ENCODE data around the gene PCDHA13.
"Not testable (repeated sequence)": the region's sequence is repeated elsewhere in the genome, so short reads cannot be mapped to it uniquely, and the experiment has no call there.

PCDHA13 gene

DNA sequence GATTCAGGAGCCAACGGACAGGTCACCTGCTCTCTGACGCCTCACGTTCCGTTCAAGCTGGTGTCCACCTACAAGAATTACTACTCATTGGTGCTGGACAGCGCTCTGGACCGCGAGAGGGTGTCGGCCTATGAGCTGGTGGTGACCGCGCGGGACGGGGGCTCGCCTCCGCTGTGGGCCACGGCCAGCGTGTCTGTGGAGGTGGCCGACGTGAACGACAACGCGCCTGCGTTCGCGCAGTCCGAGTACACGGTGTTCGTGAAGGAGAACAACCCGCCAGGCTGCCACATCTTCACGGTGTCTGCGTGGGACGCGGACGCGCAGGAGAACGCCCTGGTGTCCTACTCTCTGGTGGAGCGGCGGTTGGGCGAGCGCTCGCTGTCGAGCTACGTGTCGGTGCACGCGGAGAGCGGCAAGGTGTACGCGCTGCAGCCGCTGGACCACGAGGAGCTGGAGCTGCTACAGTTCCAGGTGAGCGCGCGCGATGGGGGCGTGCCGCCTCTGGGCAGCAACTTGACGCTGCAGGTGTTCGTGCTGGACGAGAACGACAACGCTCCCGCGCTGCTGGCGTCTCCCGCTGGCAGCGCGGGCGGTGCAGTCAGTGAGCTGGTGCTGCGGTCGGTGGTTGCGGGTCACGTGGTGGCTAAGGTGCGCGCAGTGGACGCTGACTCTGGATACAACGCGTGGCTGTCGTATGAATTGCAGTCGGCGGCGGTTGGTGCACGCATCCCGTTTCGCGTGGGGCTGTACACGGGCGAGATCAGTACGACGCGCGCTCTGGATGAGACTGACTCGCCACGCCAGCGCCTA, 24.5 kb upstream of the PCDHA13 start:
- ATAC-seq (no peak), DNase-seq (no peak)
- H3K36me3 Mint-ChIP-seq (ENCODE audit: low read depth), result peaks cover 2% of the 10 kb centered on the region
- no peak overlapping the region for H3K4me3 Mint-ChIP-seq
- H3K27ac Mint-ChIP-seq, result no peak overlapping the region
- H3K4me1 Mint-ChIP-seq, result no peaks in the 10 kb centered on the region
- H3K27me3 Mint-ChIP-seq, result peaks cover 5% of the 10 kb centered on the region
- H3K9me3 Mint-ChIP-seq, result peaks cover 10% of the 10 kb centered on the region

DNA sequence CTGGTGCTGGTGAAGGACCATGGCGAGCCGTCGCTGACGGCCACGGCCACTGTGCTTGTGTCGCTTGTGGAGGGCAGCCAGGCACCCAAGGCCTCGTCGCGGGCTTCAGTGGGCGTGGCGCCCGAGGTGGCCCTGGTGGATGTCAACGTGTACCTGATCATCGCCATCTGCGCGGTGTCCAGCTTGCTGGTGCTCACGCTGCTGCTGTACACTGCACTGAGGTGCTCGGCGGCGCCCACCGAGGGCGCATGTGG, 24.0 kb upstream of the PCDHA13 start:
- no peak for ATAC-seq
- Mint-ChIP-seq H3K27ac (no peak overlapping the region), H3K36me3 (ENCODE audit: low read depth) (peaks cover 2% of the 10 kb centered on the region), H3K9me3 (peaks cover 10% of the 10 kb centered on the region), H3K4me1 (no peaks in the 10 kb centered on the region), H3K27me3 (peaks cover 5% of the 10 kb centered on the region), H3K4me3 (no peak overlapping the region)
- no peak for DNase-seq

DNA sequence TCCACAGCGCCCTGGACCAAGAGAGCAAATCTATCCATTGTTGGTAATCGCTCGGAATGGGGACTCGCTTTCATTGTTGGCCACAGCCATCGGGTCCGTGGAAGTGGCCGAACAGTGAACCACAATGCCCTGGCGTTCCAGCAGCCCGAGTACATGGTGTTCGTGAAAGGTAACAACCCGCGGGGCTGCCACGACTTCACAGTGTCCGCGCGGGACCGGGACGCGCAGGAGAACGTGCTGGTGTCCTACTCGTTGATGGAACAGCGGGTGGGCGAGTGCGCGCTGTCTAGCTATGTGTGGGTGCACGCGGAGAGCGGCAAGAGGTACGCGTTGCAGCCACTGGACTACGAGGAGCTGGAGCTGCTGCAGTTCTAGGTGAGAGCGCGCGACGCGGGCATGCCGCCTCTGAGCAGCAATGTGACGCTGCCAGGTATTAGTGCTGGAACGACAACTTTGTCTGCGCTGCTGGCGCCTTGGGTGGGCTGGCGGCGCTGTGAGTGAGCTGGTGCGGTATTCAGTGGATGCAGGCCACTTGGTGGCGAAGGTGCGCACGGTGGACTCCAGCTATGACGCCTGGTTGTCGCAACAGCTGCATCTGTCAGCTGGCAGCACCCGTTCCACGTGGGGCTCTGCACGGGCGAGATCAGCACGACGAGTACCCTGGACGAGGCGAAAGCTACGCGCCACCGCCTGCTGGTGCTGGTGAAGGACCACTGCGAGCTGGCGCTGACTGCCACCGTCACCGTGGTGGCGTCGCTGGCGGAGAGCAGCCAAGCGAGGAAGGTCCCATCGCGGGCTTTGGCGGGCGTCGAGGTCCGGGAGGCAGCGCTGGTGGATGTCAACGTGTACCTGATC, 19.3 kb upstream of the PCDHA13 start:
- Mint-ChIP-seq H3K4me3 (no peak overlapping the region), H3K27ac (no peak overlapping the region), H3K4me1 (no peaks in the 10 kb centered on the region), H3K9me3 (peaks cover 4% of the 10 kb centered on the region), H3K27me3 (peaks cover 9% of the 10 kb centered on the region), H3K36me3 (ENCODE audit: low read depth) (peaks cover 2% of the 10 kb centered on the region)
- DNase-seq, result no peak
- no peak for ATAC-seq

DNA sequence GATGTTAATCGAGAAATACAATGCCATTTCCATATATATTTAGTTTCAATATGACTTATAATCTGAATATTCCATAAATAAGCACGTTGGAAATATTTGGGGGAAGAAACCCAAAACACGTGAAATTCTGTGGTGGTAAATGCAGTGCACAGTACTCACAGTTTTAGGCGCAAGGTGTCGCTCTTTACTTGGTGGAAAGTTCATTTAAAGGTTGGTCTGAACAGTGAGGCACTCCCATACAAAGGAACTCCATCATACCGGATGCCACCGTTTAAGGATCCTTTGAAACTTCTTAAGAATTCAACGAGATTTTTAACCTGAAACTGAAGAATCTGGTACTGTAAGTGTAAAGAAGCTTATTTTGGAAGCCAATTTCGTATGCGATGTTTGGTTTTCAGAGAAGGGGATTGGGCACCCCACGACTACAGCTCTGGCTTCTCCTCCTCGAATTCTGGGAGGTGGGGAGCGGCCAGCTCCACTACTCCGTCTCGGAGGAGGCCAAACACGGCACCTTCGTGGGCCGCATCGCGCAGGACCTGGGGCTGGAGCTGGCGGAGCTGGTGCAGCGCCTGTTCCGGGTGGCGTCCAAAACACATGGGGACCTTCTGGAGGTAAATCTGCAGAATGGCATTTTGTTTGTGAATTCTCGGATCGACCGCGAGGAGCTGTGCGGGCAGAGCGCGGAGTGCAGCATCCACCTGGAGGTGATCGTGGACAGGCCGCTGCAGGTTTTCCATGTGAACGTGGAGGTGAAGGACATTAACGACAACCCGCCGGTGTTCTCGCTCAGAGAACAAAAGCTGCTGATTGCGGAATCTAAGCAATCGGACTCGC, 13.0 kb upstream of the PCDHA13 start, which contains the start of gene PCDHA11:
TSS of gene PCDHA11 (plus strand) at position 237 of the 834 bp plus-strand sequence. CDS start at position 384, 147 bp downstream.
- DNase-seq (no peak), ATAC-seq (no peak)
- no peak within 1 kb of the TSS for H3K4me3 Mint-ChIP-seq
- no peaks in the 10 kb centered on the region for H3K4me1 Mint-ChIP-seq
- H3K9me3 Mint-ChIP-seq, result peaks cover 13% of the 10 kb centered on the region
- H3K27me3 Mint-ChIP-seq, result peaks cover 24% of the 10 kb centered on the region
- H3K36me3 Mint-ChIP-seq (ENCODE audit: low read depth), result peaks cover 9% of the 10 kb centered on the region
- H3K27ac Mint-ChIP-seq, result no peak within 1 kb of the TSS

DNA sequence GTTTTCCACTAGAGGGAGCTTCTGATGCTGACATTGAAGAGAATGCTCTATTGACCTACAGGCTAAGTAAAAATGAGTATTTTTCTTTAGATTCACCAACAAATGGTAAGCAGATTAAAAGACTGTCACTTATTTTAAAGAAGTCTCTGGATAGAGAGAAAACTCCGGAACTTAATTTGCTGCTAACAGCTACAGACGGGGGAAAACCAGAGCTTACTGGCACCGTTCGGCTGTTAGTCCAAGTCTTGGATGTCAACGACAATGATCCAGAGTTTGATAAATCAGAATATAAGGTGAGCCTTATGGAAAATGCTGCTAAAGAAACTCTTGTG, 12.4 kb upstream of the PCDHA13 start:
- ATAC-seq, result no peak
- H3K27ac Mint-ChIP-seq, result no peak overlapping the region
- H3K4me1 Mint-ChIP-seq, result no peaks in the 10 kb centered on the region
- peaks cover 30% of the 10 kb centered on the region for H3K27me3 Mint-ChIP-seq
- no peak overlapping the region for H3K4me3 Mint-ChIP-seq
- DNase-seq, result no peak
- peaks cover 18% of the 10 kb centered on the region for H3K9me3 Mint-ChIP-seq
- peaks cover 9% of the 10 kb centered on the region for H3K36me3 Mint-ChIP-seq (ENCODE audit: low read depth)

DNA sequence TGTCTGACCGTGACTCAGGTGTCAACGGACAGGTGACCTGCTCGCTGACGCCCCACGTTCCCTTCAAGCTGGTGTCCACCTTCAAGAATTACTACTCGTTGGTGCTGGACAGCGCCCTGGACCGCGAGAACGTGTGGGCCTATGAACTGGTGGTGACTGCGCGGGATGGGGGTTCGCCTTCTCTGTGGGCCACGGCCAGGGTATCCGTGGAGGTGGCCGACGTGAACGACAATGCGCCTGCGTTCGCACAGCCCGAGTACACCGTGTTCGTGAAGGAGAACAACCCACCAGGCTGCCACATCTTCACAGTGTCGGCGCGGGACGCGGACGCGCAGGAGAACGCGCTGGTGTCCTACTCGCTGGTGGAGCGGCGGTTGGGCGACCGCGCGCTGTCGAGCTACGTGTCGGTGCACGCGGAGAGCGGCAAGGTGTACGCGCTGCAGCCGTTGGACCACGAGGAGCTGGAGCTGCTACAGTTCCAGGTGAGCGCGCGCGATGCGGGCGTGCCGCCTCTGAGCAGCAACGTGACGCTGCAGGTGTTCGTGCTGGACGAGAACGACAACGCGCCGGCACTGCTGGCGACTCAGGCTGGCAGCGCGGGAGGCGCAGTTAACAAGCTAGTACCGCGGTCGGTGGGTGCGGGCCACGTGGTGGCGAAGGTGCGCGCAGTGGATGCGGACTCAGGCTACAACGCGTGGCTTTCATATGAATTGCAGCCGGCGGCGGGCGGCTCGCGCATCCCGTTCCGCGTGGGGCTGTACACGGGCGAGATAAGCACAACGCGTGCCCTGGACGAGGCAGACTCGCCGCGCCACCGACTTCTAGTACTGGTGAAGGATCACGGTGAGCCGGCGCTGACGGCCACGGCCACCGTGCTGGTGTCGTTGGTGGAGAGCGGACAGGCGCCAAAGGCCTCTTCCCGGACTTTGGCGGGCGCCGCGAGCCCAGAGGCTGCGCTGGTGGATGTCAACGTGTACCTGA, 11.4 kb upstream of the PCDHA13 start:
- DNase-seq (no peak), ATAC-seq (no peak)
- Mint-ChIP-seq H3K4me1 (no peaks in the 10 kb centered on the region), H3K27ac (no peak overlapping the region), H3K36me3 (ENCODE audit: low read depth) (peaks cover 13% of the 10 kb centered on the region), H3K9me3 (peaks cover 24% of the 10 kb centered on the region), H3K27me3 (peaks cover 39% of the 10 kb centered on the region), H3K4me3 (no peak overlapping the region)

DNA sequence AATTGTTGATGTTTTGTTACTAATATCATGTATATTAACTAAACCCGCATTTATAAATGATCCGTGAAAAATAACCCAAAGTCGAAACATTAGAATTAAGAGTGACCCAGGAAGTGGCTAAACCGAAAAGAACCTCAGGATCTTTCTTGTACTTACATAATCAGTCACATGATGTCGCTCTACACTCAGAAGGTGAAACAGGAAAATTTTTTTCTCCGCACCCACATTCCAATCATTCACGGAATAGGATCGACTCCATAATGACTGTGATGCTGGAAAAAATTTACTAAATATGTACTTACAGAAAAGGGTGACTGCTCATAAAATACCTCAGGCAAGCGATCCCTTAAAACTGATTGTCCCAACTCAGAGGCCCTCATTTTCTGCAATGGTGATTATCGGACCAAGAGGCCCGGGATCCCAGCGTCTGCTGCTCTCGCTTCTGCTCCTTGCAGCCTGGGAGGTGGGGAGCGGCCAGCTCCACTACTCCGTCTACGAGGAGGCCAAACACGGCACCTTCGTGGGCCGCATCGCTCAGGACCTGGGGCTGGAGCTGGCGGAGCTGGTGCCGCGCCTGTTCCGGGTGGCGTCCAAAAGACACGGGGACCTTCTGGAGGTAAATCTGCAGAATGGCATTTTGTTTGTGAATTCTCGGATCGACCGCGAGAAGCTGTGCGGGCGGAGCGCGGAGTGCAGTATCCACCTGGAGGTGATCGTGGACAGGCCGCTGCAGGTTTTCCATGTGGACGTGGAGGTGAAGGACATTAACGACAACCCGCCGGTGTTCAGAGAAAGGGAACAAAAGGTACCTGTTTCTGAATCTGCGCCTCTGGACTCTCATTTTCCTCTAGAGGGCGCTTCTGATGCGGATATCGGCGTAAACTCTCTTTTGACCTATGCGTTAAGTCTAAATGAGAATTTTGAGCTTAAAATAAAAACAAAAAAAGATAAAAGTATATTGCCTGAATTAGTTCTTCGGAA, 6.5 kb upstream of the PCDHA13 start, which contains the start of gene PCDHA12:
TSS of gene PCDHA12 (plus strand) at position 224 of the 981 bp plus-strand sequence. CDS start at position 389, 165 bp downstream.
- H3K27ac Mint-ChIP-seq, result no peak within 1 kb of the TSS
- H3K36me3 Mint-ChIP-seq (ENCODE audit: low read depth), result peaks cover 15% of the 10 kb centered on the region
- peaks cover 42% of the 10 kb centered on the region for H3K27me3 Mint-ChIP-seq

DNA sequence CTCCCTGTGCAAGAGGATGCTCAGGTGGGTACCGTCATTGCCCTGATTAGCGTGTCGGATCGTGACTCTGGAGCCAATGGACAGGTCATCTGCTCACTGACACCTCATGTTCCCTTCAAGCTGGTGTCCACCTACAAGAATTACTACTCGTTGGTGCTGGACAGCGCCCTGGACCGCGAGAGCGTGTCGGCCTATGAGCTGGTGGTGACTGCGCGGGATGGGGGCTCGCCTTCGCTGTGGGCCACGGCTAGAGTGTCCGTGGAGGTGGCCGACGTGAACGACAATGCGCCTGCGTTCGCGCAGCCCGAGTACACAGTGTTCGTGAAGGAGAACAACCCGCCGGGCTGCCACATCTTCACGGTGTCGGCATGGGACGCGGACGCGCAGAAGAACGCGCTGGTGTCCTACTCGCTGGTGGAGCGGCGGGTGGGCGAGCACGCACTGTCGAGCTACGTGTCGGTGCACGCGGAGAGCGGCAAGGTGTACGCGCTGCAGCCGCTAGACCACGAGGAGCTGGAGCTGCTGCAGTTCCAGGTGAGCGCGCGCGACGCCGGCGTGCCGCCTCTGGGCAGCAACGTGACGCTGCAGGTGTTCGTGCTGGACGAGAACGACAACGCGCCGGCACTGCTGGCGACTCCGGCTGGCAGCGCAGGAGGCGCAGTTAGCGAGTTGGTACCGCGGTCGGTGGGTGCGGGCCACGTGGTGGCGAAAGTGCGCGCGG, 5.2 kb upstream of the PCDHA13 start:
- H3K4me3 Mint-ChIP-seq, ATAC-seq, H3K27ac Mint-ChIP-seq, H3K4me1 Mint-ChIP-seq, DNase-seq: not testable (repeated sequence)
- Mint-ChIP-seq H3K27me3 (peaks cover 49% of the 10 kb centered on the region), H3K36me3 (ENCODE audit: low read depth) (peaks cover 16% of the 10 kb centered on the region), H3K9me3 (peaks cover 40% of the 10 kb centered on the region)

More for the DNA sequence above, 6.5 kb upstream of the PCDHA13 start, which contains the start of gene PCDHA12:
- DNase-seq (no peak), ATAC-seq (no peak)
- H3K4me3 Mint-ChIP-seq, result no peak within 1 kb of the TSS
- no peaks in the 10 kb centered on the region for H3K4me1 Mint-ChIP-seq
- peaks cover 31% of the 10 kb centered on the region for H3K9me3 Mint-ChIP-seq

DNA sequence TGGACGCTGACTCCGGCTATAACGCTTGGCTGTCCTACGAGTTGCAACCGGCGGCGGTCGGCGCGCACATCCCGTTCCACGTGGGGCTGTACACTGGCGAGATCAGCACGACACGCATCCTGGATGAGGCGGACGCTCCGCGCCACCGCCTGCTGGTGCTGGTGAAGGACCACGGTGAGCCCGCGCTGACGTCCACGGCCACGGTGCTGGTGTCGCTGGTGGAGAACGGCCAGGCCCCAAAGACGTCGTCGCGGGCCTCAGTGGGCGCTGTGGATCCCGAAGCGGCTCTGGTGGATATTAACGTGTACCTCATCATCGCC, 4.7 kb upstream of the PCDHA13 start:
- no peaks in the 10 kb centered on the region for H3K4me1 Mint-ChIP-seq
- no peak overlapping the region for H3K4me3 Mint-ChIP-seq
- ATAC-seq (no peak), DNase-seq (no peak)
- H3K27ac Mint-ChIP-seq, result no peak overlapping the region
- peaks cover 38% of the 10 kb centered on the region for H3K9me3 Mint-ChIP-seq
- H3K27me3 Mint-ChIP-seq, result peaks cover 47% of the 10 kb centered on the region
- H3K36me3 Mint-ChIP-seq (ENCODE audit: low read depth), result peaks cover 16% of the 10 kb centered on the region

DNA sequence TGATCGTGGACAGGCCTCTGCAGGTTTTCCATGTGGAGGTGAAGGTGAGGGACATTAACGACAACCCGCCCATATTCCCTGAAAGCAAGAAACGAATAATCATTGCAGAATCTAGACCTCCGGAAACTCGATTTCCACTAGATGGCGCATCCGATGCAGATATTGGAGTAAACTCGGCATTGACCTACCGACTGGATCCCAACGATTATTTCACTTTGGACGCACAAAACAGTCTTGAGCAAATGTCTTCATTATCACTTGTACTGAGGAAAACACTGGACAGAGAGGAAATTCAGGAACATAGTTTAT, 621 bp downstream of the PCDHA13 start:
- no peak for DNase-seq
- H3K9me3 Mint-ChIP-seq, result peaks cover 38% of the 10 kb centered on the region
- no peak overlapping the region for H3K27ac Mint-ChIP-seq
- ATAC-seq, result no peak
- no peaks in the 10 kb centered on the region for H3K4me1 Mint-ChIP-seq
- no peak overlapping the region for H3K4me3 Mint-ChIP-seq
- peaks cover 17% of the 10 kb centered on the region for H3K36me3 Mint-ChIP-seq (ENCODE audit: low read depth)
- H3K27me3 Mint-ChIP-seq, result peaks cover 30% of the 10 kb centered on the region

DNA sequence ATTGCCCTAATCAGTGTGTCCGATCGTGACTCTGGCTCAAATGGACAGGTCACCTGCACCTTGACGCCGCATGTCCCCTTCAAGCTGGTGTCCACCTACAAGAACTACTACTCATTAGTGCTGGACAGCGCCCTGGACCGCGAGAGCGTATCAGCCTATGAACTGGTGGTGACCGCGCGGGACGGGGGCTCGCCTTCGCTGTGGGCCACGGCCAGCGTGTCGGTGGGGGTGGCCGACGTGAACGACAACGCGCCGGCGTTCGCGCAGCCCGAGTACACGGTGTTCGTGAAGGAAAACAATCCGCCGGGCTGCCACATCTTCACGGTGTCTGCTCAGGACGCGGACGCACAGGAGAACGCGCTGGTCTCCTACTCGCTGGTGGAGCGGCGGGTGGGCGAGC, 1.4 kb downstream of the PCDHA13 start:
- DNase-seq (no peak), ATAC-seq (no peak)
- peaks cover 15% of the 10 kb centered on the region for H3K36me3 Mint-ChIP-seq (ENCODE audit: low read depth)
- no peak overlapping the region for H3K4me3 Mint-ChIP-seq
- H3K27ac Mint-ChIP-seq, result no peak overlapping the region
- no peaks in the 10 kb centered on the region for H3K4me1 Mint-ChIP-seq
- peaks cover 39% of the 10 kb centered on the region for H3K9me3 Mint-ChIP-seq
- peaks cover 25% of the 10 kb centered on the region for H3K27me3 Mint-ChIP-seq

DNA sequence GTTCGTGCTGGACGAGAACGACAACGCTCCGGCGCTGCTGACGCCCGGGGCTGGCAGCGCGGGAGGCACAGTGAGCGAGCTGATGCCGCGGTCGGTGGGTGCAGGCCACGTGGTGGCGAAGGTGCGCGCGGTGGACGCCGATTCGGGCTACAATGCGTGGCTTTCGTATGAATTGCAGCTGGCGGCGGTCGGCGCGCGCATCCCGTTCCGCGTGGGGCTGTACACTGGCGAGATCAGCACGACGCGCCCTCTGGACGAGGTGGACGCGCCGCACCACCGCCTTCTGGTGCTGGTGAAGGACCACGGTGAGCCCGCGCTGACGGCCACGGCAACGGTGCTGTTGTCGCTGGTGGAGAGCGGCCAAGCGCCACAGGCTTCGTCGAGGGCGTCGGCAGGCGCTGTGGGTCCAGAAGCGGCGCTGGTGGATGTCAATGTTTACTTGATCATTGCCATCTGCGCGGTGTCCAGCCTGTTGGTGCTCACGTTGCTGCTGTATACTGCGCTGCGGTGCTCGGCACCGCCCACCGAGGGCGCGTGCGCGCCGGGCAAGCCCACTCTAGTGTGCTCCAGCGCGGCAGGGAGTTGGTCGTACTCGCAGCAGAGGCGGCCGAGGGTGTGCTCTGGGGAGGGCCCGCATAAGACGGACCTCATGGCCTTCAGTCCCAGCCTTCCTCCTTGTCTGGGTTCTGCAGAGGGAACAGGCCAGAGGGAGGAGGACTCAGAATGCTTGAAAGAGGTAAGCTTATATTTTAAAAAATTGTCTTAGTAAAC, 2.2 kb downstream of the PCDHA13 start:
- H3K27me3 Mint-ChIP-seq, result peaks cover 22% of the 10 kb centered on the region
- peaks cover 12% of the 10 kb centered on the region for H3K36me3 Mint-ChIP-seq (ENCODE audit: low read depth)
- ATAC-seq, result no peak
- H3K27ac Mint-ChIP-seq, result no peak overlapping the region
- DNase-seq, result no peak
- peaks cover 34% of the 10 kb centered on the region for H3K9me3 Mint-ChIP-seq
- H3K4me3 Mint-ChIP-seq, result no peak overlapping the region
- H3K4me1 Mint-ChIP-seq, result no peaks in the 10 kb centered on the region

Data from activated naive CD8-positive, alpha-beta T cell treated with anti-CD3 and anti-CD28 coated beads, Interleukin-2, amount 50 U/mL, for 24 hours (primary cell).